WERI-Rb-1 (cell line): ENCODE data around the gene SPTAN1.
A peak's percentile ranks its signal among the peaks of the same experiment; 100 is the strongest.

ENCODE experiments used
- DNase-seq: peaks from one replicate; pipeline ENCODE4 v3.0.0-alpha.2; 2020
- H3K27ac ChIP-seq: fragments of 250-450 bp; sonication (Bioruptor Pico); 2 replicates; pipeline ENCODE4 v1.5.1; 2020; ENCODE audit warnings: mild to moderate bottlenecking, moderate library complexity
- H3K27me3 ChIP-seq: fragments of 250-450 bp; sonication (Bioruptor Pico); 2 replicates; pipeline ENCODE4 v1.5.1; 2021; ENCODE audit warnings: mild to moderate bottlenecking, low read depth, moderate library complexity; ENCODE audit not compliant: insufficient read depth, severe bottlenecking
- H3K36me3 ChIP-seq: fragments of 250-450 bp; sonication (Bioruptor Pico); 2 replicates; pipeline ENCODE4 v1.5.1; 2020; ENCODE audit warnings: mild to moderate bottlenecking, moderate library complexity
- H3K4me3 ChIP-seq: 2 replicates; pipeline ENCODE4 v1.5.1; 2011; ENCODE audit warnings: low read depth, mild to moderate bottlenecking, control low read depth, low read length
- H3K9me3 ChIP-seq: fragments of 250-450 bp; sonication (Bioruptor Pico); 2 replicates; pipeline ENCODE4 v1.5.1; 2021; ENCODE audit warnings: mild to moderate bottlenecking, moderate library complexity; ENCODE audit not compliant: severe bottlenecking
- TF ChIP-seq, protein P1 (sequence below): IDR thresholded peaks from 2 replicates; pipeline ENCODE4 v1.5.1; 2011; ENCODE audit warnings: low read depth, mild to moderate bottlenecking, control low read depth, inconsistent platforms, low read length

Gene SPTAN1

DNA sequence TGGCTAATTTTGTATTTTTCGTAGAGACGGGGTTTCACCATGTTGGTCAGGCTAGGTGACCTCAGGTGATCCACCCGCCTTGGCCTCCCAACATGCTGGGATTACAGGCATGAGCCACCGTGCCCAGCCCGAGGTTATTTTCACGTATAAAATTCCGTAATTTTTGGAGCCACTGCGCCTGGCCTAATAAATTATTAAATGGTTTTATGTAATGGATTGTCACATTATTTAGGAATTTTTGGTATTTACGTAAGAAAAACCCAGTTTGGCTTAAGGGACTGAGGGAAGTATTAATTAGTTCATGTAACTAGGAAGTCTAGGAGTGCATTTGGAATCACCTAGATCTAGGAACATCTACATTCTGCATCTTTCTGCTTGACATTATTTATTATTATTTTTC is 39.6 kb upstream of the SPTAN1 start:
- TF ChIP-seq, protein P1, sequence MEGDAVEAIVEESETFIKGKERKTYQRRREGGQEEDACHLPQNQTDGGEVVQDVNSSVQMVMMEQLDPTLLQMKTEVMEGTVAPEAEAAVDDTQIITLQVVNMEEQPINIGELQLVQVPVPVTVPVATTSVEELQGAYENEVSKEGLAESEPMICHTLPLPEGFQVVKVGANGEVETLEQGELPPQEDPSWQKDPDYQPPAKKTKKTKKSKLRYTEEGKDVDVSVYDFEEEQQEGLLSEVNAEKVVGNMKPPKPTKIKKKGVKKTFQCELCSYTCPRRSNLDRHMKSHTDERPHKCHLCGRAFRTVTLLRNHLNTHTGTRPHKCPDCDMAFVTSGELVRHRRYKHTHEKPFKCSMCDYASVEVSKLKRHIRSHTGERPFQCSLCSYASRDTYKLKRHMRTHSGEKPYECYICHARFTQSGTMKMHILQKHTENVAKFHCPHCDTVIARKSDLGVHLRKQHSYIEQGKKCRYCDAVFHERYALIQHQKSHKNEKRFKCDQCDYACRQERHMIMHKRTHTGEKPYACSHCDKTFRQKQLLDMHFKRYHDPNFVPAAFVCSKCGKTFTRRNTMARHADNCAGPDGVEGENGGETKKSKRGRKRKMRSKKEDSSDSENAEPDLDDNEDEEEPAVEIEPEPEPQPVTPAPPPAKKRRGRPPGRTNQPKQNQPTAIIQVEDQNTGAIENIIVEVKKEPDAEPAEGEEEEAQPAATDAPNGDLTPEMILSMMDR = no peak
- H3K36me3 ChIP-seq = peaks cover 72% of the 10 kb centered on the region

GRCh38 chr9:128521956-128522355 is 30.4 kb upstream of the SPTAN1 start:
- Histone ChIP-seq H3K9me3 (peaks cover 3% of the 10 kb centered on the region), H3K36me3 (peaks cover 41% of the 10 kb centered on the region), H3K27me3 (no peaks in the 10 kb centered on the region), H3K27ac (no peak overlapping the region), H3K4me3 (no peak overlapping the region)
- no peak for DNase-seq
- TF ChIP-seq, protein P1 = no peak

More for the DNA sequence above, 39.6 kb upstream of the SPTAN1 start:
- H3K27ac ChIP-seq = no peak overlapping the region
- no peak overlapping the region for H3K4me3 ChIP-seq
- no peaks in the 10 kb centered on the region for H3K27me3 ChIP-seq
- DNase-seq = no peak
- H3K9me3 ChIP-seq = no peaks in the 10 kb centered on the region

GRCh38 chr9:128523199-128523925 is 29.0 kb upstream of the SPTAN1 start:
- H3K4me3 ChIP-seq = no peak overlapping the region
- H3K36me3 ChIP-seq = peaks cover 38% of the 10 kb centered on the region
- H3K27me3 ChIP-seq = no peaks in the 10 kb centered on the region
- peak; percentile 64 for DNase-seq
- H3K27ac ChIP-seq = no peak overlapping the region
- TF ChIP-seq, protein P1 = no peak
- peaks cover 3% of the 10 kb centered on the region for H3K9me3 ChIP-seq

- Histone ChIP-seq H3K27me3 (no peaks in the 10 kb centered on the region), H3K4me3 (no peak overlapping the region), H3K9me3 (no peaks in the 10 kb centered on the region), H3K36me3 (peaks cover 67% of the 10 kb centered on the region), H3K27ac (no peak overlapping the region)
- TF ChIP-seq, protein P1 = no peak
- no peak for DNase-seq
These were observed 25.7 kb upstream of the SPTAN1 start for GRCh38 chr9:128526720-128527119.

GRCh38 chr9:128528445-128529160 is 23.8 kb upstream of the SPTAN1 start:
- Histone ChIP-seq H3K36me3 (peaks cover 76% of the 10 kb centered on the region), H3K4me3 (no peak overlapping the region), H3K9me3 (no peaks in the 10 kb centered on the region), H3K27ac (no peak overlapping the region), H3K27me3 (no peaks in the 10 kb centered on the region)
- DNase-seq = no peak
- TF ChIP-seq, protein P1 = no peak
